HepG2 (cell line): ENCODE results near the gene MIB2.
"Not testable (repeated sequence)": the region's sequence is repeated elsewhere in the genome, so short reads cannot be mapped to it uniquely, and the experiment has no call there.

Experiments
- EZH2 ChIP-seq: conservative IDR thresholded peaks from 2 replicates; pipeline ENCODE4 v1.6.1; 2012; ENCODE audit warnings: mild to moderate bottlenecking, low read depth, low read length, moderate library complexity
- PAF1 ChIP-seq: IDR thresholded peaks from 2 replicates; pipeline ENCODE4 v1.6.1; 2016; ENCODE audit warnings: missing genetic modification reagents, missing compliant biosample characterization
- RAD21 ChIP-seq: fragments of 450-650 bp; formaldehyde crosslinking; IDR thresholded peaks from 2 replicates; pipeline ENCODE4 v1.5.0; 2020; ENCODE audit warnings: mild to moderate bottlenecking
- TBP ChIP-seq: sonication (generic); formaldehyde crosslinking; IDR thresholded peaks from 2 replicates; pipeline ENCODE4 v1.5.0; 2020; ENCODE audit warnings: missing genetic modification reagents
- TF ChIP-seq, protein P1 (sequence below): sonication (generic); formaldehyde crosslinking; IDR thresholded peaks from 2 replicates; pipeline ENCODE4 v1.5.0; 2020; ENCODE audit warnings: mild to moderate bottlenecking, missing genetic modification reagents, moderate library complexity

DNA sequence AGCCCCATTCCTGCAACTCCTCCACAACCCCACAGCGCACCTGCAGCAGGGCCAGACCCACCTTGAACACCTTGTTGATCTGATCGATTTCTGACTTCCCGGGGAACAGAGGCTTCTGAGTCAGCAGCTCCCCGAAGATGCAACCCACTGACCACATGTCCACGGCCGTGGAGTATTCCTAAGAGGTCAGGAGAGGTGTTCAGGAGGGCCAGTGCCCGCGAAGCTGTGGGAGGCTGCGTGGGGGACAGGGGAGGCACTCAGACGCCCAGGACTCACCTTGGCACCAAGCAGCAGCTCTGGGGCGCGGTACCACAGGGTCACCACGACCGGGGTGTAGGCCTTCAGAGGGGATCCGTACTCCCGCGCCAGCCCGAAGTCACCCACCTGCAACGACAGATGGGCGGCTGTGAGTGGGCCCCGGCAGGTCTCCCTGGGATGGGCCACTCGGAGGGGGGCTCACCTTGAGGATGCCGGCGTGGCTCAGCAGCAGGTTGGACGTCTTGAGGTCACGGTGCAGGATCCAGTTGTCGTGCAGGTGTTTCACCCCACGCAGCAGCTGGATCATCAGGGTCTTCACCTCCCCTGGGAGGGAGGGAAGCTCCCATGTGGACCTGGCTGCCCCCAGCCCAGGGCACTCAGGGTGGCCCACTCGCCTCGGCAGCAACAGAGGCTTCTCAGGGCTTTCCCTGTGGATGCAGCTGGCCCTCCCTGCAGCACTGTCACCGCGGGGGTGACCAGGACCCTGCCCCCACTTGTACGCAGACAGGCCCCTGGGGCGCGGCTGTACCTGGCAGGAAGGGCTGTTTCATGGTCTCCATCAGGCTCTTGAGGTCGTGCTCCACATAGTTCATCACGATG, 21.6 kb downstream of the MIB2 start:
- TF ChIP-seq, protein P1, sequence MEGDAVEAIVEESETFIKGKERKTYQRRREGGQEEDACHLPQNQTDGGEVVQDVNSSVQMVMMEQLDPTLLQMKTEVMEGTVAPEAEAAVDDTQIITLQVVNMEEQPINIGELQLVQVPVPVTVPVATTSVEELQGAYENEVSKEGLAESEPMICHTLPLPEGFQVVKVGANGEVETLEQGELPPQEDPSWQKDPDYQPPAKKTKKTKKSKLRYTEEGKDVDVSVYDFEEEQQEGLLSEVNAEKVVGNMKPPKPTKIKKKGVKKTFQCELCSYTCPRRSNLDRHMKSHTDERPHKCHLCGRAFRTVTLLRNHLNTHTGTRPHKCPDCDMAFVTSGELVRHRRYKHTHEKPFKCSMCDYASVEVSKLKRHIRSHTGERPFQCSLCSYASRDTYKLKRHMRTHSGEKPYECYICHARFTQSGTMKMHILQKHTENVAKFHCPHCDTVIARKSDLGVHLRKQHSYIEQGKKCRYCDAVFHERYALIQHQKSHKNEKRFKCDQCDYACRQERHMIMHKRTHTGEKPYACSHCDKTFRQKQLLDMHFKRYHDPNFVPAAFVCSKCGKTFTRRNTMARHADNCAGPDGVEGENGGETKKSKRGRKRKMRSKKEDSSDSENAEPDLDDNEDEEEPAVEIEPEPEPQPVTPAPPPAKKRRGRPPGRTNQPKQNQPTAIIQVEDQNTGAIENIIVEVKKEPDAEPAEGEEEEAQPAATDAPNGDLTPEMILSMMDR (CRISPR knock-in tag): not testable (repeated sequence)
- TF ChIP-seq TBP (CRISPR knock-in tag); RAD21; EZH2; PAF1: not testable (repeated sequence)
